Hepatocyte (in vitro differentiated cells): ENCODE data around the gene LIX1.

Source experiments
- EZH2 ChIP-seq: fragments of 200-600 bp; sonication (generic); IDR thresholded peaks from 2 replicates; pipeline ENCODE4 v1.6.1; 2016; ENCODE audit warnings: antibody characterized with exemption, mild to moderate bottlenecking, borderline replicate concordance
- EZH2phosphoT487 ChIP-seq: fragments of 200-600 bp; sonication (generic); IDR thresholded peaks from one replicate; pipeline ENCODE4 v1.6.1; 2018; ENCODE audit warnings: antibody characterized with exemption, mild to moderate bottlenecking, low read depth, moderate library complexity; ENCODE audit not compliant: unreplicated experiment, severe bottlenecking
- TF ChIP-seq, protein P1 (sequence below): fragments of 200-600 bp; sonication (generic); IDR thresholded peaks from 2 replicates; pipeline ENCODE4 v1.5.1; 2016; ENCODE audit warnings: antibody characterized with exemption, mild to moderate bottlenecking; ENCODE audit not compliant: poor library complexity

DNA sequence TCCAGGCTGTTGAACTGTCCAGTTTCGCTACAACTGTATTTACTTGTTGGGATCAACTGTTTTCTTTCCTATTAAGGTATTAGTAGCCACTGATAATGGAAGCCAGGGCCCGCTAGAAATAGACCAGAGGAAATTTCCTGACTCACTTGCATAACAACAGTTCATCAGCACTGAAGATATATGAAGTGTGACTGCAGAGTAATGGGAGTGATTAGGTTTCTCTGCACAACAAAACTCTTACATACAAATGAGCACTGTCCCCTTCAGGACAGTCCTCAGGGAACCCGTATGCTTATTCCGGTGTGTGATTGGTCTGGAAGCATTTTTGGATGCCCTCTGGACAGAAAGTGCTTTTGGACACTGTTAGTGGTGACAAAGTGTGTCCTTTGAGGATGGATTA lies 55.3 kb downstream of the LIX1 start:
- TF ChIP-seq, protein P1, sequence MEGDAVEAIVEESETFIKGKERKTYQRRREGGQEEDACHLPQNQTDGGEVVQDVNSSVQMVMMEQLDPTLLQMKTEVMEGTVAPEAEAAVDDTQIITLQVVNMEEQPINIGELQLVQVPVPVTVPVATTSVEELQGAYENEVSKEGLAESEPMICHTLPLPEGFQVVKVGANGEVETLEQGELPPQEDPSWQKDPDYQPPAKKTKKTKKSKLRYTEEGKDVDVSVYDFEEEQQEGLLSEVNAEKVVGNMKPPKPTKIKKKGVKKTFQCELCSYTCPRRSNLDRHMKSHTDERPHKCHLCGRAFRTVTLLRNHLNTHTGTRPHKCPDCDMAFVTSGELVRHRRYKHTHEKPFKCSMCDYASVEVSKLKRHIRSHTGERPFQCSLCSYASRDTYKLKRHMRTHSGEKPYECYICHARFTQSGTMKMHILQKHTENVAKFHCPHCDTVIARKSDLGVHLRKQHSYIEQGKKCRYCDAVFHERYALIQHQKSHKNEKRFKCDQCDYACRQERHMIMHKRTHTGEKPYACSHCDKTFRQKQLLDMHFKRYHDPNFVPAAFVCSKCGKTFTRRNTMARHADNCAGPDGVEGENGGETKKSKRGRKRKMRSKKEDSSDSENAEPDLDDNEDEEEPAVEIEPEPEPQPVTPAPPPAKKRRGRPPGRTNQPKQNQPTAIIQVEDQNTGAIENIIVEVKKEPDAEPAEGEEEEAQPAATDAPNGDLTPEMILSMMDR: no peak
- TF ChIP-seq EZH2phosphoT487 (no peak), EZH2 (no peak)
